NT2/D1 (cell line): Measurements from ENCODE around the gene RPP40.

Experiments
- SUZ12 ChIP-seq: IDR thresholded peaks from 2 replicates; pipeline ENCODE4 v1.6.1; 2011; ENCODE audit not compliant: insufficient read length, insufficient read depth; ENCODE audit errors: extremely low read depth
- YY1 ChIP-seq: IDR thresholded peaks from 2 replicates; pipeline ENCODE4 v1.6.1; 2011; ENCODE audit not compliant: insufficient read length, insufficient read depth
- ZNF274 ChIP-seq: IDR thresholded peaks from 2 replicates; pipeline ENCODE4 v1.6.1; 2011; ENCODE audit warnings: mild to moderate bottlenecking, low read depth, low read length

- TF ChIP-seq YY1: no peak
- no peak for TF ChIP-seq SUZ12
- TF ChIP-seq ZNF274: no peak
Measured at GRCh38 chr6:5014072-5014561, 10.3 kb upstream of the RPP40 start.
